ENCODE measurements around the gene CPD.

Gene CPD

DNA sequence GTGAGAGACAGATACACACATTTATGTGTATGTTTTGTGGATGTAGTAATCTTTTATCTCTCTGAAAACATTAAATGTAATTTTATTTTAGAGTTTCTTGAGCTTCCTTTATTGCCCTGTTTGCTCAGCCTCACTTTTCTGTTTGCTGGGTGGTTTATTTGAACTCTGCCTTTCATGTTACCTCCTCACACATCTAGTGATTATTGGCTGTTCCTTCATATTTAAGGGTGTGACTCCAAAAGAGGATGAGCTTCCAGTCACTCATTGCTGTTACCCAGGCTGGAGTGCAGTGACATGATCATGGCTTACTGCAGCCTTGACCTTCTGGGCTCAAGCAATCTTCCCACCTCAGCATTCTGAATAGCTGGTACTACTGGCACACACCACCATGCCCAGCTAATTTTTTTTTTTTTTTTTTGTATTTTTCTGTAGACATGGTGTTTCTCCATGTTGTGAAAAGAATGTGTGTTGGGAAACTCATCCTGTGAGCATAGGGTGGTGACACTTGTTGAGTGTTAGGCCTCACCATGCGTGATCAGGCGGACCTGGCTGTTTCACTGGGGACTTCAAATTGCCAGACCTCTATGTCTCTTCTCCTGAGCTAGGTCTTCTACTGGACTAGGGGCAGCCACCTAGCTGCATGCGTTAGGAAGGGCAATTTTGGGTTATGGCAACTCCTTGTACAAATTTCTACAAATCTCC, 136.3 kb downstream of the CPD start:
- no peak for DNase-seq

DNA sequence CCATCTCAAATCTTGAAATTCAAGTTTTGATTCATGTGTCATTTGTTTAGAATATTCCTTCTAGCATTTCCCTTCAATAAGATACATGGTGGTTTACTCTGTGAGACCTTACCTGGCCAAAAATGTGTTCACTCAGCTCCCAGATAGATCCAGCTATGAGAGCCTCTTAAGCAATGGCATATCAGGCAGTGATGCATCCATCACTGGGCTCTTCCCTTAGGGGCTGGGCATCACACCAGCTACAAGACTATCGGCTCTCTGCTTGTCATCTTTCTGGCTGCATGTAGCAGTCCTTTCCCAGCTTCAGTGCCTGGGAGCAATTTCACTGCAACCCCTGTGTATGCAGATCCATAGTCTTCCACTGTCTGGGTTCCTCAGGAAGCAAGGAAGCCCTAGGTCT, 139.1 kb downstream of the CPD start:
- DNase-seq: no peak

DNA sequence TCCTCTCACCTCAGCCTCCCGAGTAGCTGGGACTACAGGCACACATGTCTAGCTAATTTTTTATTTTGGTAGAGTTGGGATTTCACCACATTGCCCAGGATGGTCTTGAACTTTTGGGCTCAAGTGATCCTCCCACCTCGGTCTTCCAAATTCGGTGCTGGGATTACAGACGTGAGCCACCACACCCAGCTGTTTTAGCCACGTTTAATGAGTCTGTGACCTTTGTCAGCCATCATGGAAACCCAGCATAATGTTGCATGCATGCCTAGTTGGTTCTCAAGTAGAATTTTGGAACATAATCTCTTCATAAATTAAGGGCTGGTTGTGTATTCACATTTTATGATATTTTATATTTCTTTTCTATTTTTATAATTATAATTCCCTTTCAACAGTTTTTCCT, 140.4 kb downstream of the CPD start:
- no peak for DNase-seq
